A549 (cell line): Measurements from ENCODE around the gene EXOC3. TPM values are rescaled to one million over a fixed set of nuclear protein-coding genes. Genes with fewer than 3 reads are reported as not detected.

Experiments used
- ATAC-seq, 2 experiments: fragments of 200-7000 bp in 1 of 2; fragments of >200 bp in 1 of 2; cut with Nextera tagmentation in 1 of 2; cut with Tn5 transposase in 1 of 2; 3 replicates each; pipeline versions ENCODE4 v1.8.0 to v1.9.1; 2018 to 2020; ENCODE audit warnings: mild to moderate bottlenecking in 1 of 2, moderate library complexity in 1 of 2
- CTCF ChIA-PET: fragments of 300-600 bp; sonication (Branson Sonifier 250); formaldehyde crosslinking; extraction: SDS; loops from one replicate; lab custom pipeline; 2021; ENCODE audit warnings: antibody characterized with exemption, inconsistent platforms; lab: Yijun Ruan, JAX
- POLR2A ChIA-PET: fragments of 350-600 bp; formaldehyde crosslinking; extraction: SDS; loops from one replicate; lab custom pipeline; 2021; ENCODE audit warnings: antibody characterized with exemption, inconsistent platforms; lab: Yijun Ruan, JAX
- DNase-seq, 2 experiments: peaks; one replicate each; pipeline versions ENCODE4 v3.0.0 to v3.0.0-alpha.2; 2011 to 2016; ENCODE audit warnings: low read depth in 1 of 2, low spot score in 1 of 2
- FAIRE-seq: peaks from 2 replicates; lab custom pipeline; 2011; peaks lifted over from hg19 to GRCh38; lab: Jason Lieb, UNC
- H3K27ac ChIP-seq, 2 experiments: fragments of >200 bp; sonication (Bioruptor Twin); formaldehyde crosslinking; 3 replicates each; pipeline ENCODE4 v1.5.1; 2016 to 2017
- H3K4me1 ChIP-seq: fragments of >200 bp; sonication (Bioruptor Twin); formaldehyde crosslinking; 3 replicates; pipeline ENCODE4 v1.6.1; 2016
- H3K4me2 ChIP-seq: fragments of >200 bp; sonication (Bioruptor Twin); formaldehyde crosslinking; 3 replicates; pipeline ENCODE4 v1.6.1; 2016
- H3K4me3 ChIP-seq: fragments of >200 bp; sonication (Bioruptor Twin); formaldehyde crosslinking; 3 replicates; pipeline ENCODE4 v1.5.1; 2016
- H3K9me3 ChIP-seq: fragments of >200 bp; sonication (Bioruptor Twin); formaldehyde crosslinking; 3 replicates; pipeline ENCODE4 v1.6.1; 2016
- BCL3 ChIP-seq: fragments of >200 bp; sonication (Bioruptor Twin); formaldehyde crosslinking; IDR thresholded peaks from 3 replicates; pipeline ENCODE4 v1.6.1; 2016
- CHD4 ChIP-seq: fragments of 200-600 bp; sonication (generic); IDR thresholded peaks from 2 replicates; pipeline ENCODE4 v1.6.1; 2016; ENCODE audit warnings: antibody characterized with exemption, mild to moderate bottlenecking, borderline replicate concordance
- CTCF ChIP-seq: fragments of >200 bp; sonication (Bioruptor Twin); formaldehyde crosslinking; IDR thresholded peaks from 3 replicates; pipeline ENCODE4 v1.5.1; 2016
- ELK1 ChIP-seq: fragments of 150-350 bp; IDR thresholded peaks from 2 replicates; pipeline ENCODE4 v1.6.1; 2014; ENCODE audit warnings: low read depth, mild to moderate bottlenecking, low read length
- EP300 ChIP-seq, 2 experiments: fragments of >200 bp; sonication (Bioruptor Twin); formaldehyde crosslinking; IDR thresholded peaks; 2 replicates in 1 of 2; 3 replicates in 1 of 2; pipeline ENCODE4 v1.6.1; 2016 to 2017
- HMGXB4 ChIP-seq: fragments of 250-450 bp; sonication (Bioruptor Pico); IDR thresholded peaks from 2 replicates; pipeline ENCODE4 v1.5.0; 2021; ENCODE audit warnings: mild to moderate bottlenecking, moderate library complexity, borderline replicate concordance
- HOXB13 ChIP-seq: fragments of 250-450 bp; sonication (Bioruptor Pico); IDR thresholded peaks from 2 replicates; pipeline ENCODE4 v1.5.0; 2020; ENCODE audit warnings: low read depth, mild to moderate bottlenecking, moderate library complexity
- JUNB ChIP-seq: fragments of >200 bp; sonication (Bioruptor Twin); formaldehyde crosslinking; IDR thresholded peaks from 2 replicates; pipeline ENCODE4 v1.6.1; 2016
- KDM1A ChIP-seq: fragments of 200-600 bp; sonication (generic); IDR thresholded peaks from 2 replicates; pipeline ENCODE4 v1.6.1; 2016; ENCODE audit warnings: low read depth, mild to moderate bottlenecking
- MAX ChIP-seq: IDR thresholded peaks from 2 replicates; pipeline ENCODE4 v1.6.1; 2012
- PHF8 ChIP-seq: fragments of 200-600 bp; sonication (generic); IDR thresholded peaks from 2 replicates; pipeline ENCODE4 v1.6.1; 2016; ENCODE audit warnings: low read depth, mild to moderate bottlenecking, antibody characterized with exemption, moderate library complexity, borderline replicate concordance
- REST ChIP-seq: fragments of 200-600 bp; sonication (generic); IDR thresholded peaks from 2 replicates; pipeline ENCODE4 v1.6.1; 2016; ENCODE audit warnings: antibody characterized with exemption, mild to moderate bottlenecking, moderate library complexity
- RFX5 ChIP-seq: fragments of 450-650 bp; IDR thresholded peaks from 2 replicates; pipeline ENCODE4 v1.7.1; 2014; ENCODE audit warnings: antibody characterized with exemption, mild to moderate bottlenecking, moderate library complexity
- WGBS: methylation state at CpG from one replicate; pipeline ENCODE4 v1.1.6; 2017; ENCODE audit errors: missing lambda C conversion rate; 5-methylcytosine and 5-hydroxymethylcytosine counted together
- polyA plus RNA-seq, 4 experiments: library from polyadenylated mRNA; depleted of rRNA in 3 of 4; stranded (reverse); fragments of >200 nt; fragmentation: RNase III in 1 of 4; extraction: RNeasy Plus Mini Kit Qiagen cat#74134 plus additional on column Dnase treatment in 1 of 4; gene quantifications; 2 replicates in 3 of 4; 3 replicates in 1 of 4; pipeline ENCODE4 v1.2.3, GENCODE V29; 2011 to 2017
- TF ChIP-seq, protein P1 (sequence below): fragments of 250-450 bp; sonication (Bioruptor Pico); IDR thresholded peaks from 2 replicates; pipeline ENCODE4 v1.5.0; 2020; ENCODE audit warnings: low read depth, mild to moderate bottlenecking, moderate library complexity
- TF ChIP-seq, protein P2 (sequence below): IDR thresholded peaks from 2 replicates; pipeline ENCODE4 v1.6.1; 2012; ENCODE audit warnings: low read depth, borderline replicate concordance
- TF ChIP-seq, protein P3 (sequence below): IDR thresholded peaks from 2 replicates; pipeline ENCODE4 v1.6.1; 2012
- TF ChIP-seq, protein P4 (sequence below): fragments of >200 bp; sonication (Bioruptor Twin); formaldehyde crosslinking; IDR thresholded peaks from 2 replicates; pipeline ENCODE4 v1.6.1; 2016

Gene EXOC3
- polyA plus RNA-seq, 2 of the 4 experiments (the other 2 are of a cell fraction), result 20.0 to 33.6 TPM

DNA sequence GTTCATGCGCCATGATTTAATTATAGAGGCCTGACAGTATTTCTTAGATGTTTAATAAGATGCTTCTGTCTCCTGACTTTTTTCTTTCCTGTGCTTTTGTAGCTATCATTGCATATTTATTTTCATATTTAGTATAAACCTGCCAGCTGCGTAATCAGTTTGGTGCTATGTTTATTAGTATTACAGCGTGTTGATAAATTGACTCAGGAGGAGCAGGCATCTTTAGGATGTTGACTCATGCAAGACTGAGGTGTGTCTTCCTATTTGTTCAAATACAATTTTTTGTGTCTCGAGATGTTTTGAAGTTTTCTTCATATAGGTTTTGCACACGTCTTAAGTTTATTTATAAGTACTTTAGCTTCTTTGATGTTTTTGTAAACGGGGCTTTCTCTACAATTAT is 35.9 kb upstream of the EXOC3 start:
- H3K4me3 ChIP-seq, result no peak overlapping the region
- 49% methylated on average over 6 of the region's 6 CpGs for WGBS
- POLR2A ChIA-PET, result no interaction called here
- TF ChIP-seq, protein P1, sequence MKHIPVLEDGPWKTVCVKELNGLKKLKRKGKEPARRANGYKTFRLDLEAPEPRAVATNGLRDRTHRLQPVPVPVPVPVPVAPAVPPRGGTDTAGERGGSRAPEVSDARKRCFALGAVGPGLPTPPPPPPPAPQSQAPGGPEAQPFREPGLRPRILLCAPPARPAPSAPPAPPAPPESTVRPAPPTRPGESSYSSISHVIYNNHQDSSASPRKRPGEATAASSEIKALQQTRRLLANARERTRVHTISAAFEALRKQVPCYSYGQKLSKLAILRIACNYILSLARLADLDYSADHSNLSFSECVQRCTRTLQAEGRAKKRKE (CRISPR knock-in tag), result no peak
- TF ChIP-seq RFX5 (no peak), PHF8 (no peak), CTCF (no peak), CHD4 (no peak), JUNB (no peak), KDM1A (no peak), BCL3 (no peak), HOXB13 (CRISPR knock-in tag) (no peak)
- TF ChIP-seq, protein P2, sequence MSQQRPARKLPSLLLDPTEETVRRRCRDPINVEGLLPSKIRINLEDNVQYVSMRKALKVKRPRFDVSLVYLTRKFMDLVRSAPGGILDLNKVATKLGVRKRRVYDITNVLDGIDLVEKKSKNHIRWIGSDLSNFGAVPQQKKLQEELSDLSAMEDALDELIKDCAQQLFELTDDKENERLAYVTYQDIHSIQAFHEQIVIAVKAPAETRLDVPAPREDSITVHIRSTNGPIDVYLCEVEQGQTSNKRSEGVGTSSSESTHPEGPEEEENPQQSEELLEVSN, result no peak
- TF ChIP-seq, protein P3, sequence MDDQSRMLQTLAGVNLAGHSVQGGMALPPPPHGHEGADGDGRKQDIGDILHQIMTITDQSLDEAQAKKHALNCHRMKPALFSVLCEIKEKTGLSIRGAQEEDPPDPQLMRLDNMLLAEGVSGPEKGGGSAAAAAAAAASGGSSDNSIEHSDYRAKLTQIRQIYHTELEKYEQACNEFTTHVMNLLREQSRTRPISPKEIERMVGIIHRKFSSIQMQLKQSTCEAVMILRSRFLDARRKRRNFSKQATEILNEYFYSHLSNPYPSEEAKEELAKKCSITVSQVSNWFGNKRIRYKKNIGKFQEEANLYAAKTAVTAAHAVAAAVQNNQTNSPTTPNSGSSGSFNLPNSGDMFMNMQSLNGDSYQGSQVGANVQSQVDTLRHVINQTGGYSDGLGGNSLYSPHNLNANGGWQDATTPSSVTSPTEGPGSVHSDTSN, result no peak
- no peaks in the 10 kb centered on the region for H3K9me3 ChIP-seq
- no peak for DNase-seq
- FAIRE-seq, result no peak
- H3K27ac ChIP-seq, result no peak overlapping the region
- no peaks in the 10 kb centered on the region for H3K4me1 ChIP-seq
- ATAC-seq, result no peak
- H3K4me2 ChIP-seq, result no peak overlapping the region
- CTCF ChIA-PET, result interaction anchor here (2.0 kb wide), 1 partner anchor 24 kb away, joined by 6 read pairs; no protein-coding TSS in a partner anchor

GRCh38 chr5:407801-408268 is 35.1 kb upstream of the EXOC3 start:
- Histone ChIP-seq H3K9me3 (no peaks in the 10 kb centered on the region), H3K27ac (no peak overlapping the region)
- CTCF ChIA-PET, result no interaction called here
- DNase-seq, result no peak
- 87% methylated on average over 8 of the region's 8 CpGs for WGBS
- TF ChIP-seq, protein P1 (CRISPR knock-in tag), result no peak
- TF ChIP-seq HMGXB4 (CRISPR knock-in tag) (no peak), MAX (no peak), EP300 (IDR thresholded peaks at IDR 0.05) (no peak), ELK1 (no peak), PHF8 (no peak), REST (no peak)
- TF ChIP-seq, protein P4, sequence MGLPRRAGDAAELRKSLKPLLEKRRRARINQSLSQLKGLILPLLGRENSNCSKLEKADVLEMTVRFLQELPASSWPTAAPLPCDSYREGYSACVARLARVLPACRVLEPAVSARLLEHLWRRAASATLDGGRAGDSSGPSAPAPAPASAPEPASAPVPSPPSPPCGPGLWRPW, result no peak
- TF ChIP-seq, all 56 proteins: peak for 0
- H3K4me1 ChIP-seq, result no peaks in the 10 kb centered on the region
- ATAC-seq (no peak), FAIRE-seq (no peak)
- POLR2A ChIA-PET, result no interaction called here
- no peak overlapping the region for H3K4me3 ChIP-seq
- H3K4me2 ChIP-seq, result no peak overlapping the region
